HCT116 (cell line): ENCODE measurements around the gene TET2. TPM values are rescaled to one million over a fixed set of nuclear protein-coding genes. Genes with fewer than 3 reads are reported as not detected.

ENCODE experiments used
- ATAC-seq: fragments of 200-7000 bp; cut with Tn5 transposase; 2 replicates; pipeline ENCODE4 v1.9.1; 2020; ENCODE audit warnings: mild to moderate bottlenecking, moderate library complexity
- BruUV-seq: library from RNA; stranded (reverse); fragments of 400-500 nt; replicated peaks from 2 replicates; lab custom pipeline; 2021; lab: Mats Ljungman, UMichigan
- CTCF ChIA-PET: fragments of 300-600 bp; sonication (Branson Sonifier 250); formaldehyde crosslinking; loops from one replicate; lab custom pipeline; 2021; ENCODE audit warnings: antibody characterized with exemption; lab: Charles Lee
- POLR2A ChIA-PET: fragments of 300-600, 350-600 bp; sonication (Branson Sonifier 250); formaldehyde crosslinking; loops from one replicate; lab custom pipeline; 2021; ENCODE audit warnings: antibody characterized with exemption; lab: Charles Lee
- RAD21 ChIA-PET, 2 experiments: fragments of 300-600 bp; sonication (Branson Sonifier 250); formaldehyde crosslinking; loops; one replicate each; lab custom pipeline; 2023; ENCODE audit warnings: low total read pairs in 2 of 2; ENCODE audit not compliant: uncharacterized antibody in 2 of 2, unreplicated experiment in 2 of 2, low non-redundant PET in 1 of 2; lab: Charles Lee
- DNase-seq: peaks from one replicate; pipeline ENCODE4 v3.0.0-alpha.2; 2010; ENCODE audit warnings: low read depth, low spot score
- H2AFZ ChIP-seq: fragments of 200-600 bp; shearing (Covaris generic), sonication (generic); 2 replicates; pipeline ENCODE4 v1.6.1; 2017; ENCODE audit warnings: low read depth, mixed run types, mixed read lengths, antibody characterized with exemption, low read length; ENCODE audit not compliant: poor library complexity, severe bottlenecking
- H3K27ac ChIP-seq: 2 replicates; pipeline ENCODE4 v1.5.1; 2012; ENCODE audit warnings: low read depth, low read length
- H3K27me3 ChIP-seq: fragments of 200-600 bp; sonication (generic); 2 replicates; pipeline ENCODE4 v1.6.1; 2016; ENCODE audit warnings: mixed run types, low read length, mixed read lengths; ENCODE audit not compliant: insufficient read depth
- H3K36me3 ChIP-seq, 2 experiments: fragments of 200-500 bp in 1 of 2; fragments of 200-600 bp in 1 of 2; sonication (Bioruptor generic) in 1 of 2; sonication (generic) in 1 of 2; 2 replicates each; pipeline versions ENCODE4 v1.5.1 to v1.6.1; 2014 to 2016; ENCODE audit warnings: low read length in 2 of 2, inconsistent platforms in 1 of 2, mixed read lengths in 1 of 2, mixed run types in 1 of 2; ENCODE audit not compliant: insufficient read depth in 2 of 2, control insufficient read depth in 1 of 2
- H3K4me1 ChIP-seq, 2 experiments: fragments of 200-600 bp in 1 of 2; sonication (generic) in 1 of 2; 2 replicates each; pipeline versions ENCODE4 v1.5.1 to v1.6.1; 2012 to 2017; ENCODE audit warnings: low read length in 2 of 2, inconsistent platforms in 1 of 2, mild to moderate bottlenecking in 1 of 2, mixed read lengths in 1 of 2, mixed run types in 1 of 2, moderate library complexity in 1 of 2; ENCODE audit not compliant: insufficient read depth in 2 of 2, control insufficient read depth in 1 of 2
- H3K4me2 ChIP-seq: fragments of 200-600 bp; sonication (generic); 2 replicates; pipeline ENCODE4 v1.6.1; 2017; ENCODE audit warnings: mixed run types, low read length, mixed read lengths
- H3K4me3 ChIP-seq, 2 experiments: fragments of 200-600 bp in 1 of 2; sonication (generic) in 1 of 2; replicated peaks in 1 of 2; 2 replicates each; pipeline ENCODE4 v1.5.1; 2011 to 2016; ENCODE audit warnings: low read length in 2 of 2, control low read depth in 1 of 2, low read depth in 1 of 2, mild to moderate bottlenecking in 1 of 2, mixed read lengths in 1 of 2, mixed run types in 1 of 2
- H3K79me2 ChIP-seq: fragments of 200-600 bp; sonication (generic); 2 replicates; pipeline ENCODE4 v1.6.1; 2017; ENCODE audit warnings: mild to moderate bottlenecking, mixed run types, low read length, moderate library complexity, mixed read lengths; ENCODE audit not compliant: insufficient read depth
- H3K9ac ChIP-seq: fragments of 200-600 bp; sonication (generic); 2 replicates; pipeline ENCODE4 v1.6.1; 2016; ENCODE audit warnings: low read length, mixed read lengths
- H3K9me2 ChIP-seq: fragments of 200-600 bp; sonication (generic), shearing (Covaris generic); 2 replicates; pipeline ENCODE4 v1.6.1; 2017; ENCODE audit warnings: mixed run types, mild to moderate bottlenecking, moderate library complexity; ENCODE audit not compliant: insufficient read depth
- H3K9me3 ChIP-seq, 2 experiments: fragments of 200-500 bp in 1 of 2; fragments of 200-600 bp in 1 of 2; sonication (Bioruptor generic) in 1 of 2; sonication (generic) in 1 of 2; 2 replicates each; pipeline ENCODE4 v1.6.1; 2014 to 2017; ENCODE audit warnings: low read length in 2 of 2, mixed read lengths in 2 of 2, inconsistent platforms in 1 of 2, low read depth in 1 of 2, mild to moderate bottlenecking in 1 of 2, mixed run types in 1 of 2, moderate library complexity in 1 of 2; ENCODE audit not compliant: control insufficient read depth in 1 of 2, insufficient read depth in 1 of 2
- H4K20me1 ChIP-seq: fragments of 200-600 bp; sonication (generic), shearing (Covaris generic); 2 replicates; pipeline ENCODE4 v1.6.1; 2017; ENCODE audit warnings: mixed run types, mild to moderate bottlenecking, moderate library complexity; ENCODE audit not compliant: insufficient read depth
- CBX3 ChIP-seq: IDR thresholded peaks from 2 replicates; pipeline ENCODE4 v1.6.1; 2012; ENCODE audit warnings: low read depth
- CEBPB ChIP-seq: IDR thresholded peaks from 2 replicates; pipeline ENCODE4 v1.6.1; 2012; ENCODE audit warnings: low read depth
- EGR1 ChIP-seq: IDR thresholded peaks from 2 replicates; pipeline ENCODE4 v1.6.1; 2012; ENCODE audit warnings: low read depth
- ELF1 ChIP-seq: IDR thresholded peaks from 2 replicates; pipeline ENCODE4 v1.6.1; 2012; ENCODE audit warnings: low read depth, borderline replicate concordance
- EZH2phosphoT487 ChIP-seq: fragments of 200-600 bp; IDR thresholded peaks from 2 replicates; pipeline ENCODE4 v1.6.1; 2018; ENCODE audit warnings: antibody characterized with exemption, borderline replicate concordance
- FOSL1 ChIP-seq: IDR thresholded peaks from 2 replicates; pipeline ENCODE4 v1.6.1; 2012; ENCODE audit warnings: low read depth
- JUND ChIP-seq: IDR thresholded peaks from 2 replicates; pipeline ENCODE4 v1.6.1; 2012
- POLR2A ChIP-seq: IDR thresholded peaks from 2 replicates; pipeline ENCODE4 v1.7.0; 2011; ENCODE audit warnings: borderline replicate concordance; ENCODE audit not compliant: insufficient read depth, insufficient read length; ENCODE audit errors: extremely low read depth
- POLR2AphosphoS5 ChIP-seq: IDR thresholded peaks from 2 replicates; pipeline ENCODE4 v1.6.1; 2011; ENCODE audit warnings: mild to moderate bottlenecking, low read depth, low read length, moderate library complexity
- RAD21 ChIP-seq: IDR thresholded peaks from 2 replicates; pipeline ENCODE4 v1.6.1; 2012; ENCODE audit warnings: low read depth, mild to moderate bottlenecking
- SRF ChIP-seq: IDR thresholded peaks from 2 replicates; pipeline ENCODE4 v1.6.1; 2012; ENCODE audit warnings: low read depth
- TCF7L2 ChIP-seq: IDR thresholded peaks from 2 replicates; pipeline ENCODE4 v1.7.0; 2011; ENCODE audit warnings: borderline replicate concordance, inconsistent platforms; ENCODE audit not compliant: insufficient read depth, insufficient read length; ENCODE audit errors: extremely low read depth
- ZFX ChIP-seq: fragments of 450-650 bp; IDR thresholded peaks from 2 replicates; pipeline ENCODE4 v1.6.1; 2017
- intact Hi-C: fragments of 100-400 bp; cut with micrococcal nuclease; formaldehyde crosslinking; loops from 2 replicates; pipeline ENCODE4 v1.10.0; 2022
- total RNA-seq: library from RNA; stranded (reverse); gene quantifications from one replicate; pipeline ENCODE4 v1.2.1, GENCODE V29; 2021; ENCODE audit not compliant: unreplicated experiment
- TF ChIP-seq, protein P1 (sequence below), 3 experiments: fragments of 200-600 bp in 1 of 3; sonication (generic) in 1 of 3; IDR thresholded peaks in 2 of 3; conservative IDR thresholded peaks in 1 of 3; 2 replicates each; pipeline ENCODE4 v1.5.1; 2012 to 2017; ENCODE audit warnings: low read depth in 2 of 3, low read length in 2 of 3, antibody characterized with exemption in 1 of 3, borderline replicate concordance in 1 of 3, control low read depth in 1 of 3, mild to moderate bottlenecking in 1 of 3, mixed read lengths in 1 of 3, mixed run types in 1 of 3, moderate library complexity in 1 of 3; ENCODE audit not compliant: insufficient read depth in 1 of 3
- TF ChIP-seq, protein P2 (sequence below): IDR thresholded peaks from 2 replicates; pipeline ENCODE4 v1.6.1; 2012; ENCODE audit warnings: low read depth
- TF ChIP-seq, protein P3 (sequence below): IDR thresholded peaks from 2 replicates; pipeline ENCODE4 v1.6.1; 2011; ENCODE audit warnings: mild to moderate bottlenecking, low read length, moderate library complexity; ENCODE audit not compliant: insufficient replicate concordance; ENCODE audit errors: extremely low read depth
- TF ChIP-seq, protein P4 (sequence below): IDR thresholded peaks from 2 replicates; pipeline ENCODE4 v1.6.1; 2012
- TF ChIP-seq, protein P5 (sequence below): IDR thresholded peaks from 2 replicates; pipeline ENCODE4 v1.6.1; 2012

Gene TET2
- total RNA-seq, 1 experiment from 2014 or later = 9.7 TPM

DNA sequence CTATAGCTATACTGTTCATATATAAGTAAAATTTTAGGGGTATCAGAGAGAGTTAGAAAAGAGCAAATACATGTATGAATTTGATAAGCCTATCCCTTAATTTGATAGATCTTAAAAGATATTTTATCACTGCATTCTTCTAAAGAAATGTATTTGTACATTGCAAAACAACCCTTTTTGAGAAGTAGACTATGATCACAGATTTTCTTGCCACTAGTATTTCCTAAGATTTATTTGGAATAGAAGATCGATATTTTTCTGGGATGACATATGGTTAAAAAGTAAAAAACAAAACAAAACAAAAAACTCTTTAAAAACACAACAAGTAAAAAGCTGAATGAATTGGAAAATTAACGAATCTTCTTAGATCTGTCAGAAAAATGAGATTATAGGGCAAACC, 27.4 kb downstream of the TET2 start (continued):
- no peak for TF ChIP-seq CBX3

DNA sequence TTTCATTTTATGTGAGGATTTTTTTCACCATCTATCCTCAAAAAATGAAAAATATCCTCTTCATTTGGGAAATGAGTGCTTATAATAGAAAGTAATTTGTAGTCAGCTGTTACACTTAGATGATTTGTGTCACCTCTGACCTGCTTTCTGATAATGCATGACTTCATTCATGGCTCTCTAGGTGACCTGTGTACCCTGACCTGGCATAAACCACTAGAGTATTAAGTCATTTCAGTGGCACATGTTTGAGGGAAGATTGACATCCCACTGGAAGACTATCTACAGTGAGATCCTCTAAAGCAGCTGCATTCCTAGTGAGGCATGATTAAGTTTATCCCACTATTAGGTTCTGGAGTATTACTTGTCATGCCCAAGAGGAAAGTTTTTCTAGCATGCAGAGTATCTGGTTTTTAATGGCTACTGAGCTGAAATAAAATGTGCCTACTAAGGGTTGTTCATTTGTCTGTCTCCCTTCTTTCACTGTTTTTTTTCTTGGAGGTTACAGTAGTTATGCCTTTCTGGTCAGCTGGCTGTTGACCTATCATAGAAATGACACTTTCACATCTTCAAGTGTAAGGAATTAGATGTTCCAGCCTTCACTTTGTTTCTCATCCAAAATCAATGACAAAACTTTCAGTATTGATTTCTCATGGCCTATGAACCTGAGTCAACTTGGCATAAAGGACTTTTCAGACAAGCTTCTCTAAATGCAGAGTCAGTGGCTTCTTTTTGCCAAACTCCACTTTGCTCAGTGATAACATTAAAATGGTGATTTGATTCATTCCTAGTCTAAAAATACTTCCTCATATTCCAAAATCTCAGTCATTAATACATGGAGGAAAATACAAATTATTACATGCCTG, 33.1 kb downstream of the TET2 start:
- Histone ChIP-seq H3K4me3 (no peak overlapping the region), H3K27me3 (no peaks in the 10 kb centered on the region), H2AFZ (no peak overlapping the region), H3K4me1 (no peaks in the 10 kb centered on the region), H3K9ac (no peak overlapping the region), H3K9me2 (no peaks in the 10 kb centered on the region), H4K20me1 (no peaks in the 10 kb centered on the region), H3K9me3 (no peaks in the 10 kb centered on the region), H3K36me3 (no peaks in the 10 kb centered on the region), H3K79me2 (no peaks in the 10 kb centered on the region), H3K4me2 (no peak overlapping the region), H3K27ac (no peak overlapping the region)
- ATAC-seq = no peak
- no peak for TF ChIP-seq TCF7L2
- TF ChIP-seq, protein P1, sequence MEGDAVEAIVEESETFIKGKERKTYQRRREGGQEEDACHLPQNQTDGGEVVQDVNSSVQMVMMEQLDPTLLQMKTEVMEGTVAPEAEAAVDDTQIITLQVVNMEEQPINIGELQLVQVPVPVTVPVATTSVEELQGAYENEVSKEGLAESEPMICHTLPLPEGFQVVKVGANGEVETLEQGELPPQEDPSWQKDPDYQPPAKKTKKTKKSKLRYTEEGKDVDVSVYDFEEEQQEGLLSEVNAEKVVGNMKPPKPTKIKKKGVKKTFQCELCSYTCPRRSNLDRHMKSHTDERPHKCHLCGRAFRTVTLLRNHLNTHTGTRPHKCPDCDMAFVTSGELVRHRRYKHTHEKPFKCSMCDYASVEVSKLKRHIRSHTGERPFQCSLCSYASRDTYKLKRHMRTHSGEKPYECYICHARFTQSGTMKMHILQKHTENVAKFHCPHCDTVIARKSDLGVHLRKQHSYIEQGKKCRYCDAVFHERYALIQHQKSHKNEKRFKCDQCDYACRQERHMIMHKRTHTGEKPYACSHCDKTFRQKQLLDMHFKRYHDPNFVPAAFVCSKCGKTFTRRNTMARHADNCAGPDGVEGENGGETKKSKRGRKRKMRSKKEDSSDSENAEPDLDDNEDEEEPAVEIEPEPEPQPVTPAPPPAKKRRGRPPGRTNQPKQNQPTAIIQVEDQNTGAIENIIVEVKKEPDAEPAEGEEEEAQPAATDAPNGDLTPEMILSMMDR (IDR thresholded peaks at IDR 0.05 in 2 of 3, conservative IDR thresholded peaks at IDR 0.05 in 1 of 3; ENCODE audit: borderline replicate concordance in 1 of 3, insufficient read depth in 1 of 3, low read depth in 2 of 3, low read length in 2 of 3) = no peak
- TF ChIP-seq POLR2AphosphoS5 = no peak
- no peak for TF ChIP-seq FOSL1
- TF ChIP-seq EZH2phosphoT487 = no peak
- TF ChIP-seq, protein P2, sequence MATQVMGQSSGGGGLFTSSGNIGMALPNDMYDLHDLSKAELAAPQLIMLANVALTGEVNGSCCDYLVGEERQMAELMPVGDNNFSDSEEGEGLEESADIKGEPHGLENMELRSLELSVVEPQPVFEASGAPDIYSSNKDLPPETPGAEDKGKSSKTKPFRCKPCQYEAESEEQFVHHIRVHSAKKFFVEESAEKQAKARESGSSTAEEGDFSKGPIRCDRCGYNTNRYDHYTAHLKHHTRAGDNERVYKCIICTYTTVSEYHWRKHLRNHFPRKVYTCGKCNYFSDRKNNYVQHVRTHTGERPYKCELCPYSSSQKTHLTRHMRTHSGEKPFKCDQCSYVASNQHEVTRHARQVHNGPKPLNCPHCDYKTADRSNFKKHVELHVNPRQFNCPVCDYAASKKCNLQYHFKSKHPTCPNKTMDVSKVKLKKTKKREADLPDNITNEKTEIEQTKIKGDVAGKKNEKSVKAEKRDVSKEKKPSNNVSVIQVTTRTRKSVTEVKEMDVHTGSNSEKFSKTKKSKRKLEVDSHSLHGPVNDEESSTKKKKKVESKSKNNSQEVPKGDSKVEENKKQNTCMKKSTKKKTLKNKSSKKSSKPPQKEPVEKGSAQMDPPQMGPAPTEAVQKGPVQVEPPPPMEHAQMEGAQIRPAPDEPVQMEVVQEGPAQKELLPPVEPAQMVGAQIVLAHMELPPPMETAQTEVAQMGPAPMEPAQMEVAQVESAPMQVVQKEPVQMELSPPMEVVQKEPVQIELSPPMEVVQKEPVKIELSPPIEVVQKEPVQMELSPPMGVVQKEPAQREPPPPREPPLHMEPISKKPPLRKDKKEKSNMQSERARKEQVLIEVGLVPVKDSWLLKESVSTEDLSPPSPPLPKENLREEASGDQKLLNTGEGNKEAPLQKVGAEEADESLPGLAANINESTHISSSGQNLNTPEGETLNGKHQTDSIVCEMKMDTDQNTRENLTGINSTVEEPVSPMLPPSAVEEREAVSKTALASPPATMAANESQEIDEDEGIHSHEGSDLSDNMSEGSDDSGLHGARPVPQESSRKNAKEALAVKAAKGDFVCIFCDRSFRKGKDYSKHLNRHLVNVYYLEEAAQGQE = no peak
- TF ChIP-seq, protein P3, sequence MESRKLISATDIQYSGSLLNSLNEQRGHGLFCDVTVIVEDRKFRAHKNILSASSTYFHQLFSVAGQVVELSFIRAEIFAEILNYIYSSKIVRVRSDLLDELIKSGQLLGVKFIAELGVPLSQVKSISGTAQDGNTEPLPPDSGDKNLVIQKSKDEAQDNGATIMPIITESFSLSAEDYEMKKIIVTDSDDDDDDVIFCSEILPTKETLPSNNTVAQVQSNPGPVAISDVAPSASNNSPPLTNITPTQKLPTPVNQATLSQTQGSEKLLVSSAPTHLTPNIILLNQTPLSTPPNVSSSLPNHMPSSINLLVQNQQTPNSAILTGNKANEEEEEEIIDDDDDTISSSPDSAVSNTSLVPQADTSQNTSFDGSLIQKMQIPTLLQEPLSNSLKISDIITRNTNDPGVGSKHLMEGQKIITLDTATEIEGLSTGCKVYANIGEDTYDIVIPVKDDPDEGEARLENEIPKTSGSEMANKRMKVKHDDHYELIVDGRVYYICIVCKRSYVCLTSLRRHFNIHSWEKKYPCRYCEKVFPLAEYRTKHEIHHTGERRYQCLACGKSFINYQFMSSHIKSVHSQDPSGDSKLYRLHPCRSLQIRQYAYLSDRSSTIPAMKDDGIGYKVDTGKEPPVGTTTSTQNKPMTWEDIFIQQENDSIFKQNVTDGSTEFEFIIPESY = no peak
- no peak for TF ChIP-seq POLR2A
- TF ChIP-seq, protein P4, sequence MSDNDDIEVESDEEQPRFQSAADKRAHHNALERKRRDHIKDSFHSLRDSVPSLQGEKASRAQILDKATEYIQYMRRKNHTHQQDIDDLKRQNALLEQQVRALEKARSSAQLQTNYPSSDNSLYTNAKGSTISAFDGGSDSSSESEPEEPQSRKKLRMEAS = no peak
- no peak for TF ChIP-seq RAD21
- TF ChIP-seq ZFX = no peak
- TF ChIP-seq, protein P5, sequence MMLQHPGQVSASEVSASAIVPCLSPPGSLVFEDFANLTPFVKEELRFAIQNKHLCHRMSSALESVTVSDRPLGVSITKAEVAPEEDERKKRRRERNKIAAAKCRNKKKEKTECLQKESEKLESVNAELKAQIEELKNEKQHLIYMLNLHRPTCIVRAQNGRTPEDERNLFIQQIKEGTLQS = no peak
- no peak for TF ChIP-seq EGR1
- no peak for TF ChIP-seq JUND
- no peak for TF ChIP-seq ELF1
- TF ChIP-seq CEBPB = no peak
- no peak for TF ChIP-seq SRF
- CTCF ChIA-PET = no interaction called here
- RAD21 ChIA-PET = no interaction called here
- DNase-seq = no peak
- BruUV-seq = no TSS peak
- POLR2A ChIA-PET = no interaction called here
- intact Hi-C loops = no loop called here
